ENCODE results near the gene SNURF.
"Not testable (repeated sequence)": the region's sequence is repeated elsewhere in the genome, so short reads cannot be mapped to it uniquely, and the experiment has no call there.

SNURF gene

DNA sequence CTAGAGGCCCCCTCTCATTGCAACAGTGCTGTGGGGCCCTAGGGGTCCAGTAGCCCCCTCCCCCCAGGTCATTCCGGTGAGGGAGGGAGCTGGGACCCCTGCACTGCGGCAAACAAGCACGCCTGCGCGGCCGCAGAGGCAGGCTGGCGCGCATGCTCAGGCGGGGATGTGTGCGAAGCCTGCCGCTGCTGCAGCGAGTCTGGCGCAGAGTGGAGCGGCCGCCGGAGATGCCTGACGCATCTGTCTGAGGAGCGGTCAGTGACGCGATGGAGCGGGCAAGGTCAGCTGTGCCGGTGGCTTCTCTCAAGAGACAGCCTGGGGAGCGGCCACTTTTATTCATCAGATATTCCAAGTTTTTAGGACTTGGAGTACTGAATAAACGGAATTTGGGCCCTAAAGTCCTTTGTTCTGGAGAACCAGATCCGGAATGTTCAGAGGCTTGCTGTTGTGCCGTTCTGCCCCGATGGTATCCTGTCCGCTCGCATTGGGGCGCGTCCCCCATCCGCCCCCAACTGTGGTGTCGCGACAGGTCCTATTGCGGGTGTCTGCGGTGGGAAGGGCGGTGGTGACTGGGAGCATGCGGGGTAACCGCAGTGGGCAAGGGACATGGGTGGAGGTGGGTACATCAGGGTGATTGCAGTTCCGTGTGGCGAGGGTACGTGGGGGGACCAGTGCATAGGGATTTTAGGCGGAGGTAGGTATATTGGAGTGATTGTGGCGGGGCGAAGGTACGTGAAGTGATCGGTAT lies at the start of gene SNURF, which contains the start of gene SNRPN:
SNURF (plus strand) TSS at position 205 of the 748 bp plus-strand sequence; CDS start at position 267, 62 bp downstream.
SNRPN (plus strand) TSS at position 205 of the 748 bp plus-strand sequence. CDS start 19,467 bp downstream, outside the sequence.
- DNase-seq (ENCODE audit: low spot score in 2 of 2) (peak; percentile 34 to 71), ATAC-seq (peak; percentile 85)
- Mint-ChIP-seq H3K9me3 (no peaks in the 10 kb centered on the region), H3K36me3 (peaks cover 16% of the 10 kb centered on the region), H3K27ac (peak within 1 kb of the TSS; percentile 94), H3K4me1 (peaks cover 20% of the 10 kb centered on the region), H3K4me3 (peak within 1 kb of the TSS; percentile 94)

DNA sequence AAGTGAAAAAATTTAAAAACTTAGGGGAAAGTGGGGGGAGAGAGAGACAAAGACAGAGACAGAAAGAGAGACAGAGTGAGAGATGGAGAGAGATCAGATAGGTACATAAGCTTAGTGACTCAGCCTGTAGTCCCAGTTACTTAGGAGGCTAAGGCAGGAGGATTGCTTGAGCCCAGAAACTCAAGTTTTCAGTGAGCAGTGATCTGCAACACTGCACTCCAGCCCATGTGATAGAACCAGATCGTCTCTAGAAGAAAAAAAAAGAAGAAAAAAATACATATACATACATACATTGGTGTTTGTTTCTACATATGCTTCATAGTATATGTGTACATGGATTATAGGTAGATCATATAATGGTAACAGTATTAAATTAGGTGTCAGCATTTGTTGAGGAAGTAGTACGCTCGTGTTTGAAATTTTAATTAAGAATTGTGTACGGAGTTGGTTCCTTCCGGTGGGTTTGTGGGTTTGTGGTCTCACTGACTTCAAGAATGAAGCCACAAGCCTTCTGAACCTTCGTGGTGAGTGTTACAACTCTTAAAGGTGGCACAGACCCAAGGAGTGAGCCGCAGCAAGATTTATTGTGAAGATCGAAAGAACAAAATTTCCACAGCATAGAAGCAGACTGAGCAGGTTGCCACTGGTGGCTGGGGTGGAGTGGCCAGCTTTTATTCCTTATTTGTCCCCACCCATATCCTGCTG lies 38.3 kb upstream of the SNURF start:
- H3K27ac Mint-ChIP-seq: no peak overlapping the region
- no peaks in the 10 kb centered on the region for H3K36me3 Mint-ChIP-seq
- DNase-seq (ENCODE audit: low spot score in 2 of 2): no peak
- ATAC-seq: no peak
- H3K9me3 Mint-ChIP-seq: peaks cover 17% of the 10 kb centered on the region
- peaks cover 5% of the 10 kb centered on the region for H3K4me1 Mint-ChIP-seq
- no peak overlapping the region for H3K4me3 Mint-ChIP-seq

DNA sequence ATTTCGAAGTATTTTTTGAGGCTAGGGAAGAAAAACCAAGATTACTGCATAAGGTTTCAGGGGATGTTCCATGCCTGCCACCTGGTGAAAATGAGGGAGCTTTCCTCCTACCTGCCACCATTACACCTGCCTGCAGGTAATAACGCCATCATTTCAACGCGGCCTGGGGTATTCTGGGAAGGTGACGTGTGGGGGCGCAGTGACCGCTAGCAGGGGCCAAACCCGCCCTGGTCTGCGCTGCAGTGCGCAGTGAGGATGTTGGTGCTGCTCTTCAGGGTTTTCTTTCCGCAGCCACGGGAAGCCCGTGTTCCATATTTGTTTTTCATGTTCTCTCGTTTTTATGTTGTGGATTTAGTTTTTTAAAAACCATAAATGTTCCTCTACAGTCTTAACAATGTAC lies 37.4 kb upstream of the SNURF start:
- Mint-ChIP-seq H3K27ac (no peak overlapping the region), H3K9me3 (peaks cover 17% of the 10 kb centered on the region), H3K36me3 (no peaks in the 10 kb centered on the region), H3K4me1 (peaks cover 5% of the 10 kb centered on the region), H3K4me3 (no peak overlapping the region)
- DNase-seq (ENCODE audit: low spot score in 2 of 2): no peak
- no peak for ATAC-seq

DNA sequence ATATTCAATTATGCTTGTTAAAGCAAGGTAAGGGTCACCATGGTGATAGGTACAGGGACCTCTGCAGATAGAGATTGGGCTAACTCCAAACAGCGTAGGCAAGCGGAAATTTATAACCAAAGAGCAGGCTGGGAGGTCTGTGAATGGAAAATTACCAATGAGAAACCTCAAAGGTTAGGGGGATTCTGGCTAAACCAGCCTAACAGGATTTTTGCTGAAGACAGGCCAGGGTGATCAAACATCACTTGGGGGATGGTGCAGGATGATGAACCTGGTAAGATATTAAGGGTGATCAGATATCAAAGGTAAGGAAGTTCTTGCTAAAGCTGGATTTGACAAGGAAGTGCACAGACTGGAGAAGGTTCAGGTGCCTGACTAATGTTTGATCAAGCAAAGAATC lies 35.3 kb upstream of the SNURF start:
- Mint-ChIP-seq H3K9me3 (peaks cover 14% of the 10 kb centered on the region), H3K4me3 (no peak overlapping the region), H3K4me1 (peaks cover 5% of the 10 kb centered on the region), H3K36me3 (no peaks in the 10 kb centered on the region), H3K27ac (no peak overlapping the region)
- DNase-seq (ENCODE audit: low spot score in 2 of 2) (no peak), ATAC-seq (no peak)

GRCh38 chr15:24922781-24923180 lies 32.0 kb upstream of the SNURF start:
- H3K4me3 Mint-ChIP-seq; H3K27ac Mint-ChIP-seq; DNase-seq (ENCODE audit: low spot score in 2 of 2); H3K4me1 Mint-ChIP-seq; H3K36me3 Mint-ChIP-seq; H3K9me3 Mint-ChIP-seq; ATAC-seq: not testable (repeated sequence)

- H3K4me1 Mint-ChIP-seq: no peaks in the 10 kb centered on the region
- no peak overlapping the region for H3K4me3 Mint-ChIP-seq
- ATAC-seq (no peak), DNase-seq (ENCODE audit: low spot score in 2 of 2) (no peak)
- no peak overlapping the region for H3K27ac Mint-ChIP-seq
- no peaks in the 10 kb centered on the region for H3K36me3 Mint-ChIP-seq
- H3K9me3 Mint-ChIP-seq: peaks cover 10% of the 10 kb centered on the region
Measured at GRCh38 chr15:24924153-24924552, 30.6 kb upstream of the SNURF start.

- H3K36me3 Mint-ChIP-seq: no peaks in the 10 kb centered on the region
- peaks cover 10% of the 10 kb centered on the region for H3K9me3 Mint-ChIP-seq
- no peak for ATAC-seq
Measured at GRCh38 chr15:24924621-24925020, 30.2 kb upstream of the SNURF start.

DNA sequence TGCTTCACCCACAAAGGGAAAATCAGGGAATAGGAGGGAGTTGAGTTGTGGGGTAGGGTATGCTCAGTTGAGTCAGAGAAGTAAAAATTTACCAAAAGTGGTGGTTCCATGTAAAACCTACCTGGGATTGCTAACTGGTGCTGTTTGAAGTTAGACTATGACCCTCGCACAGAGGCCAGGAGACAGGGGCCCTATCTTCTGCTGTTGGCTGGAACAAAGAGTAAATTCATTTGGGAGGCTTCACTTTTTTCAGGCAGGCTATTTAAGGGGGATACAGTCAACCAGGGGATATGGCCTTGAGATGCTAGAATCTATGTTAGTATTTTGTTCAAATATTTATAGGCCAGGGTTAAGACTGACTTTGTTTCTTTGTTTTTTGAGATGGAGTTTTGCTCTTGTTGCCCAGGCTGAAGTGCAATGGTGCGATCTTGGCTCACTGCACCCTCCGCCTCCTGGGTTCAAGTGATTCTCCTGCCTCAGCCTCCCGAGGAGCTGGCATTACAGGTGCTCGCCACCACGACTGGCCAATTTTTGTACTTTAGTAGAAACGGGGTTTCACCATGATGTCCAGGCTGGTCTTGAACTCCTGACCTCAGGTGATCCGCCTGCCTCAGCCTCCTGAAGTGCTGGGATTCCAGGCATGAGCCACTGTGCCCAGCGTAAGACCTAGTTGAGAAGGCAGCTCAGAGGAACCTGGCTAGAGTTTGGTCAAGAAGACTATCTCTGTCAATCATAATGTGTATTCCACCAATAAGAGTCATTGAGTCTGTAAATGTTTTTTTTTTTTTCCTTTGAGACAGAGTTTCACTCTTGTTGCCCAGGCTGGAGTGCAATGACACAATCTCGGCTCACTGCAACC lies 22.7 kb upstream of the SNURF start:
- H3K4me1 Mint-ChIP-seq; H3K4me3 Mint-ChIP-seq; H3K27ac Mint-ChIP-seq; ATAC-seq; H3K36me3 Mint-ChIP-seq; DNase-seq (ENCODE audit: low spot score in 2 of 2): not testable (repeated sequence)
- peaks cover 12% of the 10 kb centered on the region for H3K9me3 Mint-ChIP-seq

More at GRCh38 chr15:24924621-24925020, 30.2 kb upstream of the SNURF start:
- no peak for DNase-seq (ENCODE audit: low spot score in 2 of 2)
- no peak overlapping the region for H3K27ac Mint-ChIP-seq
- H3K4me3 Mint-ChIP-seq: no peak overlapping the region
- no peaks in the 10 kb centered on the region for H3K4me1 Mint-ChIP-seq

- Mint-ChIP-seq H3K9me3 (peaks cover 13% of the 10 kb centered on the region), H3K4me1 (no peaks in the 10 kb centered on the region), H3K36me3 (no peaks in the 10 kb centered on the region), H3K4me3 (no peak overlapping the region), H3K27ac (no peak overlapping the region)
- DNase-seq (ENCODE audit: low spot score in 2 of 2): no peak
- no peak for ATAC-seq
Measured at GRCh38 chr15:24933716-24934115, 21.1 kb upstream of the SNURF start.

GRCh38 chr15:24938224-24938623 lies 16.6 kb upstream of the SNURF start:
- not testable (repeated sequence) for H3K36me3 Mint-ChIP-seq; H3K27ac Mint-ChIP-seq; DNase-seq (ENCODE audit: low spot score in 2 of 2); H3K4me3 Mint-ChIP-seq; H3K4me1 Mint-ChIP-seq; ATAC-seq
- peaks cover 11% of the 10 kb centered on the region for H3K9me3 Mint-ChIP-seq

- peaks cover 7% of the 10 kb centered on the region for H3K9me3 Mint-ChIP-seq
Measured at GRCh38 chr15:24940236-24940635, 14.6 kb upstream of the SNURF start.

GRCh38 chr15:24943361-24943760 lies 11.4 kb upstream of the SNURF start:
- Mint-ChIP-seq H3K9me3 (peaks cover 7% of the 10 kb centered on the region), H3K36me3 (no peaks in the 10 kb centered on the region), H3K27ac (no peak overlapping the region), H3K4me3 (no peak overlapping the region), H3K4me1 (no peaks in the 10 kb centered on the region)
- ATAC-seq (no peak), DNase-seq (ENCODE audit: low spot score in 2 of 2) (no peak)

More at GRCh38 chr15:24940236-24940635, 14.6 kb upstream of the SNURF start:
- ATAC-seq (no peak), DNase-seq (ENCODE audit: low spot score in 2 of 2) (no peak)
- H3K36me3 Mint-ChIP-seq: no peaks in the 10 kb centered on the region
- H3K4me1 Mint-ChIP-seq: no peaks in the 10 kb centered on the region
- no peak overlapping the region for H3K4me3 Mint-ChIP-seq
- H3K27ac Mint-ChIP-seq: no peak overlapping the region

GRCh38 chr15:24944954-24945353 lies 9.8 kb upstream of the SNURF start:
- Mint-ChIP-seq H3K4me1 (no peaks in the 10 kb centered on the region), H3K9me3 (peaks cover 3% of the 10 kb centered on the region), H3K36me3 (no peaks in the 10 kb centered on the region), H3K4me3 (no peak overlapping the region), H3K27ac (no peak overlapping the region)
- DNase-seq (ENCODE audit: low spot score in 2 of 2) (no peak), ATAC-seq (no peak)

DNA sequence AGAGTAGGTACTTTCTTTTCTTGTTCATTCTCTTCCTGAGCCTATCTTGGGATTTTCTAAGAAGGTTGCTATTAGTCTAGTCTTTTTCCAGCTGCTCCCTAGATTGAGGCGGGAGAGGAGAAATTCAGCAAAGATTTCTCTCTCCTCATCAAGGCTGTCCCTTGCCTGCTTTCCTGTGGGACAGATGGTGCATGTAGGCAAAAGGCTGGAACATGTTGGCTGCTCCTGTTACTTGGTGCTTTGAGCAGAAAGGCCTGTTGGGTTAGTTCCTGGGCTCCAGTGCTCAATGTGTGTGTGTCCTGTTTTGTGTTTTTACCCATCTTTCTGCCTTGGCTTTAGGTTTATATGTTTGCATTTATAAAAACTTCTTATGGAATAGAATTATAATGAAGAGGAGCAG lies 9.1 kb upstream of the SNURF start:
- Mint-ChIP-seq H3K36me3 (no peaks in the 10 kb centered on the region), H3K4me1 (no peaks in the 10 kb centered on the region), H3K27ac (no peak overlapping the region), H3K9me3 (no peaks in the 10 kb centered on the region), H3K4me3 (no peak overlapping the region)
- DNase-seq (ENCODE audit: low spot score in 2 of 2) (no peak), ATAC-seq (no peak)

- no peak for DNase-seq (ENCODE audit: low spot score in 2 of 2)
- no peak overlapping the region for H3K27ac Mint-ChIP-seq
- no peaks in the 10 kb centered on the region for H3K9me3 Mint-ChIP-seq
- no peaks in the 10 kb centered on the region for H3K4me1 Mint-ChIP-seq
- H3K36me3 Mint-ChIP-seq: no peaks in the 10 kb centered on the region
- ATAC-seq: no peak
- H3K4me3 Mint-ChIP-seq: no peak overlapping the region
Measured at GRCh38 chr15:24948495-24948894, 6.3 kb upstream of the SNURF start.
